ENCODE results near the gene VTCN1.
"Not testable (repeated sequence)": the region's sequence is repeated elsewhere in the genome, so short reads cannot be mapped to it uniquely, and the experiment has no call there.

Gene VTCN1, protein sequence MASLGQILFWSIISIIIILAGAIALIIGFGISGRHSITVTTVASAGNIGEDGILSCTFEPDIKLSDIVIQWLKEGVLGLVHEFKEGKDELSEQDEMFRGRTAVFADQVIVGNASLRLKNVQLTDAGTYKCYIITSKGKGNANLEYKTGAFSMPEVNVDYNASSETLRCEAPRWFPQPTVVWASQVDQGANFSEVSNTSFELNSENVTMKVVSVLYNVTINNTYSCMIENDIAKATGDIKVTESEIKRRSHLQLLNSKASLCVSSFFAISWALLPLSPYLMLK

GRCh38 chr1:117210831-117211261 is at the start of gene VTCN1:
VTCN1 (minus strand) TSS chr1:117210927; CDS start chr1:117210855, 72 bp downstream.
- peak in 1 of 42 donors; percentile 12 for DNase-seq
- intact Hi-C loops (cut with DNase I): no loop called here

DNA sequence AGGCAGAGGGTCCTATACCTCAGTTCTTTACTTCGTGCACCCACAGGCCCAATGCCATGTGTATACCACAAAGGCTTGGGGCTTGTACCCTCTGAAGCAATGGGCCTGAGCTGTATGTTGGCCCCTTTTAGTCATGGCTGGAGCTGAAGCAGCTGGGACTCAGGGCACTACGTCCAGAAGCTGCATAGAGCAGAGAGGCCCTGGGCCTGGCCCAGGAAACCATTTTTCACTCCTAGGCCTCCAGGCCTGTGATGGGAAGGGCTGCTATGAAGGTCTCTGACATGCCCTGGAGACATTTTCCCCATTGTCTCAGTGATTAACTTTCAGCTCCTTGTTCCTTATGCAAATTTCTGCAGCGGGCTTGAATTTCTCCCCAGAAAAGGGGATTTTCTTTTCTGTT is 48.1 kb upstream of the VTCN1 start:
- intact Hi-C loops (cut with DNase I): no loop called here
- DNase-seq: no peak

DNA sequence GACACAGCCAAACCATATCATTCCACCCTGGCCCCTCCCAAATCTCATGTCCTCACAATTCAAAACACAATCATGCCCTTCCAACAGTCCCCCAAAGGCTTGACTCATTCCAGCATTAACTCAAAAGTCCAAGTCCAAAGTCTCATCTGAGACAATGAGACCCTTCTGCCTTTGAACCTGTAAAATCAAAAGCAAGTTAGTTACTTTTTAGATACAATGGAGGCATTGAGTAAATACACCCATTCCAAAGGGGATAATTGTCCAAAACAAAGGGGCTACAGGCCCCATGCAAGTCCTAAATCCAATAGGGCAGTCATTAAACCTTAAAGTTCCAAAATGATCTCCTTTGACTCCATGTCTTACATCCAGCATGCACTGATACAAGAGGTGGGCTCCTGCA is 47.3 kb upstream of the VTCN1 start:
- intact Hi-C loops (cut with DNase I); DNase-seq: not testable (repeated sequence)

DNA sequence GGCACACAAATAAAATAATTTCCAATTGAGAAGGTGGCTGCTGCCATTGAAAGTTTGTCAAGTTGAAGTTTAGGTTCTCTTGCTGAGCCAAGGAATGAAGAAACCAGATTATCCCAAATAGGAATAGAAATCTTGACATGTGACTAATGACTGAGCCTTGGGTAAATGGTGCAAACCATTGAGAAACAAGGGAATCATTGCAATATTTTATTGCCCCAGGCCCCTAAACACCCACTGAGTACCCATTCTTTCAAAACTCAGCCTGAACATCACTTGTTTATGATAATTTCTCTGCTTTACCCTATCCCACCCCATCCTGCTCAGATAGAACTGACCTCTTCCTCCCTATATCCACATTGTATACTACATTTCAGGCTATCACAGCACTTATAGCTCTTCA is 46.6 kb upstream of the VTCN1 start:
- intact Hi-C loops (cut with DNase I): no loop called here

DNA sequence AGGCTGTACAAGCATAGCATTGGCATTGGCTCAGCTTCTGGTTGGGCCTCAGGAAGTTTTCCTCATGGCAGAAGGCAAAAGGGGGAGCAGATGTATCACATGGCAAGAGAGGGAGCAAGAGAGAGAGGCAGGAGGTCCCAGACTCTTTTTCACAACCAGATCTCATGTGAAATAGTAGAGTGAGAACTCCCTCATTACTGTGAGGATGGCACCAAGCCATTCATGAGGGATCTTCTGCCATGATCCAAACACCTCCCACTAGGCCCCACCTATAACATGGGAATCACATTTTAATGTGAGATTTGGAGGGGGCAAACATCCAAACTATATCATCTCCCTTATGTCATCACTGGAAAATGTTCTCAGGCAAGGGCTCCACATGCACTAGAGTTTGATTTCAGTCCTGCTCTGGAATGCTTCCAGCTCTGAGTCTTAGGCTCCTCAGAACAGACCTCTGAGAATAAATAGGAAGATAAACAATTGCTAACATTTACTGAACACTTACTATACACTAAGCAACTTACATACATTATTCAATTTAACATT is 39.4 kb upstream of the VTCN1 start:
- intact Hi-C loops (cut with DNase I): no loop called here
- DNase-seq: no peak

More for the DNA sequence above, 46.6 kb upstream of the VTCN1 start:
- no peak for DNase-seq

GRCh38 chr1:117244971-117245370 is 34.2 kb upstream of the VTCN1 start:
- intact Hi-C loops (cut with DNase I): no loop called here
- DNase-seq: no peak

- intact Hi-C loops (cut with DNase I): no loop called here
- peak in 1 of 42 donors; percentile 10 for DNase-seq
These were observed 33.6 kb upstream of the VTCN1 start for GRCh38 chr1:117244306-117244705.

GRCh38 chr1:117241512-117241911 is 30.8 kb upstream of the VTCN1 start:
- DNase-seq: no peak
- intact Hi-C loops (cut with DNase I): no loop called here

DNA sequence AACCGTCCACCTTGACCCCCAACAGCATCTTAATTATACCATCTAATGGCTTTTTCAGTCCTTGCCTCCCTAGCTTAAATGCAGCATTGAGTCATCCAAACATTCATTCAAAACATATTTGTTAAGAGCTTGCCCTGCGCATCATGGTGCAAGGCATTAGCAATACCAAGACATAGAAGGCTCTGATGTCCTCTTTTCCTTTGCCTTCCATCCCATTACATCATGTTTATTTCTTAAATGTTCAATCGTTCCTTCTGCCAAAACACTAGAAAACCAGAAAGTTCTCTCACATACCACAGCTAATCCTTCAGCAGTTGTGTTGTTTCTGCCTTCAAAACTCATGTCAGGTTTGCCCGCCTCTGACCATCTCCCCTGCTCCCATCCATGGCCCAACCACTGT is 29.8 kb upstream of the VTCN1 start:
- intact Hi-C loops (cut with DNase I): no loop called here
- no peak for DNase-seq

- intact Hi-C loops (cut with DNase I): no loop called here
These were observed 28.7 kb upstream of the VTCN1 start for GRCh38 chr1:117239467-117239866.

GRCh38 chr1:117237726-117238381 is 27.1 kb upstream of the VTCN1 start:
- intact Hi-C loops (cut with DNase I): no loop called here
- DNase-seq: no peak

More at GRCh38 chr1:117239467-117239866, 28.7 kb upstream of the VTCN1 start:
- DNase-seq: no peak

- intact Hi-C loops (cut with DNase I): no loop called here
- DNase-seq: peak in 3 of 42 donors; percentile 3 to 14 (median 11)
These were observed 25.2 kb upstream of the VTCN1 start for GRCh38 chr1:117235863-117236465.

- DNase-seq: no peak
These were observed 21.8 kb upstream of the VTCN1 start for GRCh38 chr1:117232531-117232930.

GRCh38 chr1:117231748-117232373 is 21.1 kb upstream of the VTCN1 start:
- intact Hi-C loops (cut with DNase I): no loop called here
- DNase-seq: peak in 5 of 42 donors; percentile 6 to 46 (median 10)

More at GRCh38 chr1:117232531-117232930, 21.8 kb upstream of the VTCN1 start:
- intact Hi-C loops (cut with DNase I): no loop called here

GRCh38 chr1:117231312-117231711 is 20.6 kb upstream of the VTCN1 start:
- intact Hi-C loops (cut with DNase I): no loop called here
- DNase-seq: peak in 1 of 42 donors; percentile 1

DNA sequence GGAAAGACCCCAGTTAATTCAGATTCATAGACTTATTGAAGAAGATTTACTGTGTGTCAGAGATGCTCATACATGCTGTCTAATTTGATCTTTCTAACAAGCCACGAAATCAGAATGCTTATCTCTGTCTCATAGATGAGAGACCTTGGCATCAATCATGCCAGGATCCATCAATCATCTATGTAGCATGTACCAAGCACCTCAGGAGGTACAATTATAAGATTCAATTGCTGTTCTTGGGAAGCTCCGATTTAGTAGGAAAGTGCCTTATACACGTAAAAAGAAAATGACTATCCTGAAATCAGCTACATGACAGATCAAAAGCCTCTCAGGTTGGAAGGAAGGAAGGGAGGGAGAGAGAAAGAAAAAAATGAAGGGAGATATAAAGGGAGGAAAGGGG is 18.5 kb upstream of the VTCN1 start:
- intact Hi-C loops (cut with DNase I): no loop called here

DNA sequence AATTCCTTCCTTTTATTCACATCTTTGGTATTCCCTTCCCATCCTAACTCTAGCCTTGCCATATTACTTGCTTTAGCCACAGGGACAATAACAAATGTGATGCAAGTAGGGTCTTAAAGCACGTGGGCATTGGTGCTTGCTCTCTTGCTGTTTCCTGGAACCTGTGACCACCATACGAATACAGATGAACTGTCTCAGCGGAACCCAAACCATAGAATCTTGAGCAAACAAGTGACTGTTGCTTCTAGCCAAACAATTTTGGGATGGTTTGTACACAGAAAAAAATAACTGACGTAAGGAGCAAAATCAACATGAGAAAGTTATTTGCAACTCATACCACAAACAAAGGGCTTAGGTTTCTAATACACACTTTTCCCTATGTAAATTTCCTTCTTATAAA is 15.2 kb upstream of the VTCN1 start:
- intact Hi-C loops (cut with DNase I): no loop called here
- DNase-seq: peak in 1 of 42 donors; percentile 7

More for the DNA sequence above, 18.5 kb upstream of the VTCN1 start:
- no peak for DNase-seq

DNA sequence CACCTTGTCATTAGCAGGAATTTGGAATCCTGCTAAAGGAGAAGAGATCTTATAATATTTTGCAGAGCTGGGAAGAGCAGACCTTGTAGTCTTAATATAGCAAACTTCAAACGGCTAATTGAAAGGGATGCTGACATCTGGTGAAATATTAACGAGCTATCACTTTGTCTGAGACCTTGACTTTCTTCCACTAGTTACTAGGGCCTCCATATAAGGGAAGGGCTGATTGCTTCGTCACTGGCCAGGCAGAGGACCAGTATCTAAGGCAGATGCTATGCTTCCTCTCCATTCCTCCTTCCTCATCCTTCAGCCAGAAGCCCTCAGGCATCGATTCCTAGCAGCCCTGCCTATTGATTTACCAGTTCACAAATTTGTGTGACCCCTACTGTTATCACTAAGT is 6.0 kb upstream of the VTCN1 start:
- intact Hi-C loops (cut with DNase I): no loop called here
- DNase-seq: peak in 1 of 42 donors; percentile 9

GRCh38 chr1:117215733-117216462 is 5.2 kb upstream of the VTCN1 start:
- DNase-seq: peak in 19 of 42 donors; percentile 3 to 53 (median 20)
- intact Hi-C loops (cut with DNase I): no loop called here

Data from head of caudate nucleus (tissue), 42 donors.